HG02884 (cell line): Measurements from ENCODE around the gene PIH1D1.

ENCODE experiments used
- ATAC-seq: cut with Tn5 transposase; IDR thresholded peaks from one replicate; pipeline ENCODE4 v1.9.1; 2021; ENCODE audit warnings: mild to moderate bottlenecking, moderate library complexity; ENCODE audit not compliant: unreplicated experiment

PIH1D1 gene

DNA sequence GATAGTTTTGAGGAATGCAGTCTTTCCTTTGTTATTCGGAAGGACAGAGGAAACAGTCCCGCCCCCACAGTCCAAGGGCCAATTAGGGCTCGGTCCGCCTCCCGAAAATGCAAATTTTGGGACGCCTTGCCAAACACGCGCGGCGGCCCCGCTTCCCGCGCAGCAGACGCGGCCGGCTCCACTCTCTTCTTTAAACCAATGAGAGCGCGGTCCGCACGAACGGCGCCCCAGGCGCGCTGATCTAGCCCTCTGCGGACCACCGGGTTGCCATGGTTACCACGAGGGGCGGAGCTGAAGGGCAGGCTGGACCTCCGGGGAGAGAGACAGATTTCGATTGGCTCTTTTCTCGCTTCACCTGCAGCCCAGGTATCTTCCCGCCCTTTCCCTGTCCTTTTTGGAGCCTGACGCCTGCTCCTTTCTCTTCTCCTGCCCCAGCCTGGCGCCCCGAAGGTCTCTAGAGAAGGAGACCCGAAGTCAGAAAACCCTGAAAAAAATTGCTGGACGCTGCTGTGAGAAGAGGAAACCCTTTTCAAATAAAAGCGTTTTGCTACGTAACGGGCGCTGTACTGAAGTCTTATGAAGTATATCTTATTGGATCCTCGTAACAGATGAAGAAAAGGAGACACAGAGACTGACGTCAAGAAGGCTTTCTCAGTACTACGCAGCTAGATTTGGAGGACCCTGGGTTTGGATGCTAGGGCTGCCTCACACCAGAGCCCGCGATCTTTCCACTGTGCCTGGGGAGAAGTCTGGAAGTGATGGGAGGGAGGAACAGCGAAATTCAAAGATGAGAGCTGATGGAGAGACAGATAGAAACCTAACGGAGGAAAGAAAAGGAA is 30.4 kb downstream of the PIH1D1 start:
- ATAC-seq: no peak

DNA sequence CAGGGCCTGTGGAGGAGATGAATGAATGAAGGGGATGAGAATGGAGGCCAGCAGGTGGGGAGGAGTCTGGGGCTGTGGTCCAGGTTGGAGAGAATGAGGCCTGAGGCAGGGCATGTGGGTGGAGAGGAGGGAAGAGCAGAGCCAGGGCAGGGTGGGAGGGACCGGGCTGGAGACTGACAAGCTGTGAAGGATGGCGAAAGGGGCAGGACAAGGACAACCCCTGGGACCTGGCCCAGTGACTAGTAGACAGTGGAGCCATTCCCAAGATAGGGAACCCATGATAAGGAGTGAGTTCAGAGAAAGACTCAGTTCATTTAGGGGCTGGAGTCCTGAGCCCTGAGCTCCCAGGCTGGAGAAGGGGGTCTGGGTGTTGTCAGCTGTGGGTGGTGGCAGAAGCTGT is 31.4 kb downstream of the PIH1D1 start:
- no peak for ATAC-seq

DNA sequence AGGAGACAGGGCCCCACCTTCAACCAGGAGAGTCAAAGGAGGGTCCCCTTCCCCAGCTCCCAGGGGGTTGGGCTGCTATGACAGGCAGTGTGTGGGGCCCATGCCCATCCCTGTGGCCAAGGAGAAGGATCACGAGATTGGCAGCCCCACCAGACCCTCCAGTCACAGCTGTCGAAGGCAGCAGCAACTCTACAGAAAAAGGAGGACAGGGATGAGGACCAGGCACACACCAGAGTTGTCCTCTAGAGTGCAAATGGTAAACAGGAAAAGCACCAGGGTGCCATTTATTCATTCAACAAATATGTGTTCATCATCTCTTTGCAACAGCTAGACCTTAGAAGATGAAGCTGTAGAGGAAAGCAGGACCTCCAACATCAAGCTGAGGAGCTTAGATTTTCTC is 32.4 kb downstream of the PIH1D1 start:
- ATAC-seq: no peak

DNA sequence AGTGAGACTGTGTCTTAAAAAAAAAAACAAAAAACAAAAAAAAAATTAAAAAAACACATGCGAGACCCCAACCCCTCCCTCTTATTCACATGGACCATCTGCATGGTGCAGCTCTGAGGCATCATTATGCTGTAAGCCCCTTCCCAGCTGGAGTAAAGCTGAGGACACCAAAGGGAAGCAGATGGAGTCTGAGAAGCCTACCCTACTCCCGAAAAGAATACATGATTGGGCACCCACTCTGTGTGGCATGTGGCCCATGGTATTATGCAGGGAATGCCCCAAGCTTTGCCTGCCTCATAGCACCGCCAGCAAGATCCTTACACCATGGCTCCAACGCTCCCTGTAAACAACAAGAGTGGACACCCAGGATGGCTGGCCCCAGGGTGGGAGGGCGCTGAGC is 33.1 kb downstream of the PIH1D1 start:
- ATAC-seq: no peak

DNA sequence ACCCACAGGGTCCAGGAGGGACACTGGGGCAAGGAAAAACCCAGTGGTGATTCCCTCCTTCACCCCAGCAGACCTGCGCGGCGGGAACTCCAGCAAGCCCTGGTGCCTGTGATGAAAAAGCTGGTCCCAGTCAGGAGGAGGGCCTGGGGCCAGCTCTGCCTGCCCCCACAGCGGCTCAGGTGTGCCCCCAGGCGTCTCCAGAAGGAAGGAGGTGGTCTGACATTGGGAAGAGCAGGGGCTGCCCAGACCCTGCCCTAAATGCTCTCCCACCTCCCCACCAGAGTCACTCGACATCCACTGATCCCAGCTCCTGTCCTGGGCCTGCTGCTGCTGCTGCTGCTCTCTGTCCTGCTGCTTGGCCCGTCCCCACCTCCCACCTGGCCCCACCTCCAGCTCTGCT is 34.5 kb downstream of the PIH1D1 start:
- ATAC-seq: no peak

DNA sequence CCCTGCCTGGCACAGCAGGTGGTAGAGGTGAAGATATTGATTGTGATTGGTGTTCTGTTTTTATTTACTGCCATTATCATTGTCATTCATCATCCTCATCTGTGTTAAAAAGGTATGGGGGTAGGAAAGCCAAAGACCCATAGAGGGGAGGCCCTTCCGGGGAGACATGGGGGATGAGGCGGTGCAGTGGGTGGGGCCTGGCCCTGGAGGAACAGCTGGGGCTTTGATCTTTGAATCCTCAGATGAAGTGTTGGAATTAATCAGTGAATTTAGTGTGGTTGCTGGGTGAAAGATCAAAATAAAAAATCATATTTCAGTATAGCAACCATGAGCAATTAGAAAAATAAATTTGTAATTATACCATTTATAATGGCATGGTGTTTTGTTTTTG is 35.8 kb downstream of the PIH1D1 start:
- ATAC-seq: no peak

DNA sequence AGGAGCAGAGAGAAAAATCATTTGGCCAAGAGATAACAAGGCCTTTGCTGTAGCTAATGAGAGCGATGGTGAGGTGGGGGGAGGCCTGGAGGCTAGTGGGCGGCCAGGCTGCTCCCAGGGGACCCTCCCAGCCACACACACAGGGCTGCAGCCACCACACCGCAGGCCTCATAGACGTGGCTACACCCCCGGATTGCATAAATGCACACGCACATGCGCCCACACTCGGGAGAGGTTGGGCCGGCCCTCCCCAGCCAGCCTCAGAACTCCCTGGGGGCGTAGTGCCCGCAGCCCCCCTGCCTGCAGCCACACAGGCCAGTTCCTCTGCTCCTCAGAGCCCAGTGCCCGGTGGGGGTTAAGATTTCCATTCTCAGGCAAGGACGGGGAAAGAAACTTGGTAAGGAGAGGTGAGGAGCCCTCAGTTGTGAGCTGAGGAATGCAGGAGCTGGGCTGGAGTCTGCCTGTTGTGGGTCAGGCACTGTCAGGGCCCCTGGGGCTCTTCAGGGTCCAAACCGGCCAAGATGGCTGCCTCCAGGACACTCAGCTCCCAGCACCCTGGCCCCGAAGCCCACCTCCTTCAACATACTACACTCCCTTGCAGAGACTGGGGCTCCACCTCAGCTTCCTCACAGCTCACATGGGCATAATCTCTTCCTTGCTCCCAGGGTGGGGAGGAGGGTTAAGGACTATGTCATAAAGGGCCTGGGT is 36.4 kb downstream of the PIH1D1 start:
- ATAC-seq: no peak

DNA sequence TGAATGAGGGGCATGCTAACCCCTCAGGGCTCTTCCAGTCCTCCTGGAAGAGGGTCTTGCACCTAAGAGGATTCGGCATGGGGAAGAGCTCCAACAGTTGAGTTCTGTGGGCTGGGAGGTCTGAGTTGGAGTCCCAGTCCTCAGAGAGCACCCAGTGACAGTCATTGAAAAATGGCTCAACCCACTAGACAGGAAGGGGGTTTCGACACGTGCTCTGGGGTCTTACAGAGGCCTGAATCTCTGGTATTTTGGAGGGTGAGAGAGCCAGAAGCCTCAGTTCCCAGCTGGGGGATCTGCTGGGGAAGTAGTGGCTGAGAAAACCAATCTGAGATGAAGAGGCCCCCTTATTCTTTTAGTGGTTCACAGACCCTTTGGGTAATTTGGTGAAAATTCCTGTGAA is 37.4 kb downstream of the PIH1D1 start:
- no peak for ATAC-seq

DNA sequence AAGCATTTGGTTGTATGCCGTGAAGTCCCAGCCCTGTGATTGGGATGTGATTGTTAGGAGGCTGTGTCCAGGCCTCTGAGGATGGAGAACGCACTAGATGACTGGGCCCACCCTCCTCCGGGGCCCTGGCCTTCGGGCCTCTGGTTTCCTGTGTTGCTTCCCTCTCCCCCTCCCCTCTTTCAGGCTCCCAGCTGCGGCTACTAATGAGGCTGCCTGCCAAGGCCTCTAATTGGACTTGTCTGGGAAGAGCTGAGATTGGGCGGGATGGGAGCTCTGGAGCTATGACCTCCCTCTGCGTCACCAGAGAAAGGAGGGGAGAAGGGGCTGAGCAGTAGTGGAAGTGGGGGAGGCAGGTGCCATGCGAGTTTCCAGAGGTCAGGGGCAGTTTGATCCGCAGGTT is 38.3 kb downstream of the PIH1D1 start:
- ATAC-seq: no peak

DNA sequence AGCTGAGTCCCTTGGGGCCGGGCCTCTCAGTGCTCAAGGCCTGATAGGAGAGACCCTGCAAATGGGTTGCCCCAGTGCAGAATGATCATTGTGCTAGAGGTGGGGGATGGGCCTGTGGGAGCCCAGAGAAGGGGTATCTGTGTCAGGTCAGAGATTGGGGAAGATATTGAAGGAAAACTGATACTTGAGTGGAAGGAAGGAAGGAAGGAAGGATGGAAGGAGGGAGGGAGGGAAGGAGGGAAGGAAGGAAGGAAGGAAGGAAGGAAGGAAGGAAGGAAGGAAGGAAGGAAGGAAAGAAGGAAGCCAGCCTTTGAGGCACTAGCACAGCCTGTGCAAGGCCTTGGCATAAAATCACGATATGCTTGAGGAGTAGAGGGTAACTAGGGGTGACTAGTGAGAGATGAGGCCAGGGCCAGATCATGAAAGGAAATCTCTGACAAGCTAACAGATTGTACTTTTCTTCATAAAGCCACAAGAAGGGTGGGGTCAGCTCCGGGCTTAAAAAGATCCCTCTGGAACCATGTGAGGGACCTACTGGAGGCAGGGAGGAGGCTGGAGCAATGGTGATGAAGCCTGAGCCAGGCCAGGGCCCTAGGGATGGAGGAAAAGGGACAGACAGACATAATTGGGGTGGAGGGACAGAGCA is 39.8 kb downstream of the PIH1D1 start:
- no peak for ATAC-seq

DNA sequence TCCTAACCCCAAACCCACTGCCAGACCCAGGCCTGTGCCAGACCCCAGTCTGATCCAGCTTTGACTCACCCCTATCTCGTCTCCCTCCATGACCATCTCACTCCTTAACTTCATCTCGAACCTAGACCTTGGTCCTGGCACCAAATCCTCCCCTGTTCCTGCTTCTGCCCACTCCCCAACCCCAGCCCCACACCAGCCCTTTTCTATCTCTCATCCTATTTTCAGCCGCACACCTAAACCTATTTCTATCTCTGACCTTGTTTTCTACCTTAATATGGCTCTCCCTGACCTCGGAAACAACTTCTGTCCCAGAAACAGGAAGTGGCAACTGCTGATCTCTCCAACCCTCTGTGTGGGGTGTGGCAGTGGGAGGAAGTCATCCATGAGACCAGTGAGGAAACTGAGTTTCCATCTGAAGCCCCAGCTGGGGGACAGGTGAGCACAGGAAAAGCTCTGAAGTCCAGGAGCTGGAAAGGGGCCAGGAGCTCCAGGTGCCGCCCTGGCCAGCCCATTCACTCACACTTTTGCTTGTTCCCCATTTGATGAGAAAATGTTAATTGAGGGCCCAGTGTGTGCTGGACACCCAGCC is 42.1 kb downstream of the PIH1D1 start:
- no peak for ATAC-seq

DNA sequence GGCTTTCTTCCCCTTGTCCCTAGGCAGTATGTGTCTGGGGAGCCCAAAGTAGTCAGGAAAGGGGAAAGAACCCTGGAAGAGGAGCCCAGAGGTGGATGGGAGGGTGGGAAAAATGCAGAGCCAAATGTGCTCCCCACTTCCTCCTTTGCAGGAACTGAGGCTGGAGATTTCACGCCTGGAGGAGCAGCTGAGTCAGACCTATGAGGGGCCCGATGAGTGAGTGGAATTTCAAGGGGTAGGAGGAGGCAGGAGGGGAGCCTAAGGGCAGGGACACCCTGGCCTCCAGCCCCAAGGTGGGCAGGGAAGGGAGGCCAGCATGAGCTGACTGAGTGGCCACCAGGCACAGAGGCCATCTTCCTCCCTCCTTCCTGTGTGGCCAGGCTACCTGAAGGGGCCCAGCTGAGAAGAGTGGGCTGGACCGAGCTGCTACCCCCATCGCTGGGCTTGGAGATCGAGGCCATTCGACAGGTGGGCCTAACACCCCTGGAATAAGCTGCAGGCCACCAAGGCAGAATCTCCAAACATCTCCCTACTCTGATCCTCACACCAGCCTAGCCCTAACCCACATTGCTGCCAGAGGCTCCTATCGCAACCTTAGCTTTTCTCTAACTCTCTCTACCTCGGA is 42.7 kb downstream of the PIH1D1 start:
- no peak for ATAC-seq

DNA sequence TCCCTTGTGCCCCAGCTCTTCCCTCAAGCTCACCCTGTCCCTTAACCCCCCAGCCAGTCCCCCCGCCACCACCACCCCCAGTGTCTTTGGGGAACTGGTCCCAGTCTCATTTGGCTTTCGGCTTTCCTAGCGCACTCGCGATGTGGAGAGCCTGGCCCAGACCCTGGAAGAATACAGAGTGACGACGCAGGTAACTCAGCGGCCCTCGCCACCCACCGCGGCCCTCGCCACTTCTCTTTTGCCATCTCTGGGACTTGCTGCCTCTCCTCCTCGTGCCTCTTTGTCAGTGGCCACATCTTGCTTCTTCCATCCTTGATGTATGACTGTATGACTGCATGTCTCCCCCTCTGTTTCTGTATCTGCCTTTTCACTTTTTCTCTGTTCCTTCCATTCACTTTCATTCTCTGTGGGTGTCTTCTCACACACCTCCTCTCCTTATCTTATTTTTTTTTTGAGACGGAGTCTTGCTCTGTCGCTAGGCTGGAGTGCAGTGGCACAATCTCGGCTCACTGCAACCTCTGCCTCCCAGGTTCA is 44.1 kb downstream of the PIH1D1 start:
- ATAC-seq: no peak

DNA sequence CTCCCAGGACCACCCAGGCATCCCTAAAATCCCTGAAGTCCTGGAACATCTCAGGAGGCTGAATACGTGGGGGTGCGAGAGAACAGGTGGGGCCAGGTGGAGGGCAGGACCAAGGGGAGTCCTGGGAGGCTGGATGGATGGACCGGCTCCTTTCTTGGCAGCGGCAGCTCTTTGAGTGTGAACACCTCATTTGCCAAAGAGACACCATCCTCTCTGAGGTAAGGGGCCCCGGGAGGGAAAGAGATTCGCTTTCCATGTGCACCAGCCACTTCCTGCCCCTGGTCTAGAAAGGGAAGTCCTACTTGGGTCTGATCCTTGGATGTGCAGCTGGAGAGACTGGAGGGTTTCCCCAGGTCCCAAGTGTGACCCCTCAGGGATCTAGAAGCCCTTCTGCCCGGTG is 44.5 kb downstream of the PIH1D1 start:
- ATAC-seq: no peak

DNA sequence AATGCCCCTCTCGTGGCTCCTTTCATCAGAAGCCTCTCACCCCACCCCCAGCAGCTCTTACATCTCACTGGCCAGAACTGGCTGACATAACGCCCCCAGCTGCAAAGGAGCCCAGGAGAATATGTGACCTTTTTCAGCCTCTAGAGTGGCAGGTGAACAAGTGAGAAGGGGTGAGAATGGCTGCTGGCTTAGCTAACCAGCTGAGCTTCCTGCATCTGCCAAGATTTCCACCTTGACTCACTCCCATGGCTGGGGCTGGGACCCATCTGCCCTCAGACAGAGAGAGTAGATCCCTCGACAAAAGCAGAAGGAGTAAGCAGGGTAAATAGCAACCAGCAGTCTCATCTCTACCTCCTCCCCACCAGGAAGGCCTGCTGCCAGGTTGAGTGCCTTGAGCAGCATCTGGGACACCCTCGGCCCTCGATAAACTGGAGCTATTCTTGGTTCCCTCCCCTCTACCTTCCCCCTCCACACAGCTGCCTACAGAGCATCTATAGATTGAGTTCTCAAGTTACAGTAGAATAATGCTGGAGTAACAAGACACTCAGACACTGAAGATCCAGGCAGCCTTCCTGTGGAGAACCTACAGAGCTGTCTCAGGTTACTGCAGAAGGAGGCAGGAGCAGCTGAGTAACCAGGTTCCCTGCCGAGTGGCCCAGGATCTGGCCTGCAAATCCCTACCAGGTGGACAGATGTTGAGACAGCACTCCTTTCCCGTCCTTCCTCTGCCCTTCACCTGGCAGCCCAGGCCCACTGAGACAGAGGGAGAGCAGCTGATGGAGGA is 48.0 kb downstream of the PIH1D1 start:
- no peak for ATAC-seq

DNA sequence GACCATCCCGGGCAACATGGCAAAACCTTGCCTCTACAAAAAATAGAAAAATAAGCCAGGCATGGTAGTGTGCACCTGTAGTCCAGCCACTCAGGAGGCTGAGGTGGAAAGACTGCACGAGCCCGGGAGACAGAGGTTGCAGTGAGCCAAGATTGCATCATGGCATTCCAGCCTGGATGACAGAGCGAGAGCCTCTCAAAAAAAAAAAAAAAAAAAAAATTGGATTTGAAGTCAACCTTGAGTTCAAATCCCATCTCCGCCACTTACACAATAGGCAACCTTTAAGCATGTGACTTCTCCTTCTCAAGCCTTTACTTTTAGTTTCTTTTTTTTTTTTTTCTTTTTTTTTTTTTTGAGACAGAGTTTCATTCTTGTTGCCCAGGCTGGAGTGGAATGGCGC is 51.6 kb downstream of the PIH1D1 start:
- no peak for ATAC-seq

DNA sequence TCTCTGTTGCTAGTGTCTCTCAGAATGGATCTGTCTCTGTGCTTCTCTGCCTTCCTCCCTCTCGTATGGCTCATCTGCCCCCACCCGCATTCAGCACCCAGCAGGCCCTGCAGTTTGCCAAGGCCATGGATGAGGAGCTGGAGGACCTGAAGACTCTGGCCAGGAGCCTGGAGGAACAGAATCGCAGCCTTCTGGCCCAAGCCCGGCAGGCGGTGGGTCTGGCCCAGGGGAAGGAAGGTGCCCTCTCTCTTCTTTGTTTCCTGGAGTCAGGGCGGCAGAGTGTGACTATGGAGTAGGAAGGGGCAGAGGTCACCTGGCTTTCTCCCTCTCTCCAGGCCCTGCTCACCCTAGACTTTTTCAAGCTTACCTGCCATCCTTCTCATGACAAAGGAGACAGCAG is 52.7 kb downstream of the PIH1D1 start:
- ATAC-seq: no peak

DNA sequence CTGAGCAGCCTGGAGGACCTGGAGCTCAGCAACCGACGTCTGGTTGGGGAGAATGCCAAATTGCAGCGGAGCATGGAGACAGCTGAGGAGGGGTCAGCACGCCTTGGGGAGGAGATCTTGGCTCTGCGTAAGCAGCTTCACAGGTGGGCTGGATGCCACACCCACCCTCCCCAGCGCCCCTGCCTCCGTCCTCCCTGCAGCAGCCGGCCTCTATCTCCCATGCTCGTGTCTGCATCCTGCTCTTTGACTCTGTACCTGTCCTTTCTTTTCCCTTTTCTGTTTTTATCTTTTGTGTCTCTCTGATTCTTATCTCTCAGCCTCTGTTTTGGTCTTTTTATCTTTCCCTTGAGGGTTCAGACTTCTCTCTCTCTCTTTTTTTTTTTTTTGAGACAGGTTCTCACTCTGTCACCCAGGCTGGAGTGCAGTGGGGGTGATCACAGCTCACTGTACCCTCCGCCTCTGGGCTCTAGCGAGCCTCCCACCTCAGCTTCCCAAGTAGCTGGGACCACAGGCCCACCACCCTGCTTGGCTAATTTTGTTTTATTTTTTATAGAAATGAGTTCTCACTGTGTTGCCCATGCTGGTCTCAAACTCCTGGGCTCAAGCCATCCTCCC is 53.5 kb downstream of the PIH1D1 start:
- ATAC-seq: no peak

DNA sequence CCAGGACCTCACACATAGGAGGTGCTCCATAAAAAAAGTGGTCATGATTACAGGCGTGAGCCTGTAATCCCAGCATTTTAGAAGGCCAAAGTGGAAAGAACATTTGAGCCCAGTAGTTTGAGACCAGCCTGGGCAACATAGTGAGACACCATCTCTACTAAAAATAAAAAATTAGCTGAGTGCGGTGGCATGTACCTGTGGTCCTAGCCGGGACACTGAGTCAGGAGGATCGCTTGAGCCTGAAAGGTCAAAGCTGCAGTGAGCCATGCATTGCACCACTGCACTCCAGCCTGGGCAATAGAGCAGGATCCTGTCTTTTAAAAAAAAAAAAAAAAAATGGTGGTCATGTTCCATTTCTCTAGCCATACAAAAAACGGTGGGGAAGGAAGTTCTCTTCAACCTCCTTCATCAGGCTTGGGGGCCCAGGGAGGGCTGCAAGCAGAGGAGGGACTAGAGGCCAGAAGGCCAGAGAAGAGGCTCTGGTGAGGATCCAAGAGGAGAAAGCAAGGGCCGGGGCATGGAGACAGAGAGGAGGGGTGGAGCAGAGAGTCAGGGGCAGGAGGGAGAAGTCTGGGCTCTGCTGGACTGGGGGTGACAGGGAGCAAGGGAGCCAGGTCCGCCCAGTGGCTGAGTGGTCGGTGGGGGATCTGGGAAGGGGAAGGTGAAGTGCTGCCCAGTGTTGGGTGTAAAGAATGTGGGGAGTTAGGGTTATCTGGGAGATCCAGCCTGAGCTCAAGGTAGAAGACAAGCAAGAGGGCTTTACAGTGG is 54.7 kb downstream of the PIH1D1 start:
- no peak for ATAC-seq
